Heart left ventricle (tissue), 16 donors: ENCODE results near the gene GBGT1. TPM values are rescaled to one million over a fixed set of nuclear protein-coding genes. Genes with fewer than 3 reads are reported as not detected.
"Not testable (repeated sequence)": the region's sequence is repeated elsewhere in the genome, so short reads cannot be mapped to it uniquely, and the experiment has no call there.

Experiments
- ATAC-seq, 4 donors: fragments of 200-7000 bp; cut with Tn5 transposase; one replicate each; pipeline ENCODE4 v1.9.1; 2020 to 2022; ENCODE audit warnings: moderate library complexity in 4 of 4, mild to moderate bottlenecking in 3 of 4, moderate number of reproducible peaks in 1 of 4
- DNase-seq, 5 donors: peaks; one replicate each; pipeline ENCODE4 v3.0.0-alpha.2; 2020
- H3K27ac ChIP-seq, 12 donors: fragments of 200-600 bp; sonication (generic) in 4 of 12; one replicate each; pipeline versions ENCODE4 v1.5.0 to v1.8.0; 2016 to 2022; ENCODE audit warnings: mild to moderate bottlenecking in 2 of 12
- H3K27me3 ChIP-seq, 9 donors: fragments of 200-600 bp; sonication (generic) in 2 of 9; one replicate each; pipeline versions ENCODE4 v1.5.1 to v1.8.0; 2016 to 2022; ENCODE audit warnings: mild to moderate bottlenecking in 3 of 9
- H3K36me3 ChIP-seq, 9 donors: fragments of 200-600 bp; sonication (generic) in 2 of 9; one replicate each; pipeline versions ENCODE4 v1.5.0 to v1.8.0; 2018 to 2022; ENCODE audit warnings: mild to moderate bottlenecking in 2 of 9
- H3K4me1 ChIP-seq, 12 donors: fragments of 200-600 bp; sonication (generic) in 4 of 12; one replicate each; pipeline versions ENCODE4 v1.5.0 to v1.8.0; 2016 to 2022; ENCODE audit warnings: mild to moderate bottlenecking in 3 of 12
- H3K4me3 ChIP-seq, 12 donors: fragments of 200-600 bp; sonication (generic) in 4 of 12; one replicate each; pipeline versions ENCODE4 v1.5.0 to v1.8.0; 2017 to 2022; ENCODE audit warnings: mild to moderate bottlenecking in 9 of 12, moderate library complexity in 4 of 12
- H3K9me3 ChIP-seq, 12 donors: fragments of 200-600 bp; sonication (generic) in 4 of 12; one replicate each; pipeline versions ENCODE4 v1.5.0 to v1.8.0; 2016 to 2022; ENCODE audit warnings: mild to moderate bottlenecking in 1 of 12
- CTCF ChIP-seq, 12 donors: fragments of 200-600 bp; sonication (generic) in 4 of 12; IDR thresholded peaks; one replicate each; pipeline versions ENCODE4 v1.5.0 to v1.8.0; 2018 to 2022; ENCODE audit warnings: antibody characterized with exemption in 12 of 12, mild to moderate bottlenecking in 5 of 12
- POLR2A ChIP-seq, 2 donors: fragments of 450-650 bp; IDR thresholded peaks; one replicate each; pipeline ENCODE4 v1.6.1; 2017; ENCODE audit warnings: antibody characterized with exemption in 2 of 2, mild to moderate bottlenecking in 2 of 2, moderate library complexity in 2 of 2
- WGBS, 4 donors: extraction: QIAGEN DNeasy Blood & Tissue Kit in 2 of 4; methylation state at CpG; one replicate each; pipeline versions ENCODE4 v1.1.5 to v1.1.7; 2013 to 2018; 5-methylcytosine and 5-hydroxymethylcytosine counted together
- intact Hi-C, 10 donors: fragments of 100-400 bp; cut with DNase I; formaldehyde crosslinking; loops; one replicate each; pipeline versions ENCODE4 v1.11.1 to v1.14.2; 2022
- polyA plus RNA-seq, 2 donors: library from polyadenylated mRNA; stranded (reverse); fragments of 200-250 nt; gene quantifications; one replicate each; pipeline ENCODE4 v1.2.3, GENCODE V29; 2013
- total RNA-seq, 9 donors: library from RNA; depleted of rRNA in 2 of 9; stranded (reverse); fragments of >200 nt in 2 of 9; fragmentation: NEBNext Ultra II Directional in 3 of 9; extraction: Animal tissue kit (Norgen Biotek cat#: 25700) in 3 of 9; gene quantifications; one replicate each; pipeline versions ENCODE4 v1.1.0 to v1.2.4, GENCODE V29; 2016 to 2023
- donor health status: ischemic (EF 13 %, LVEDD 7.1; RV severe dilation, severe dysfunction).
- donor health status: healthy with polysubstance abuse.
- donor health status: DM: no; HTN: yes; CAD: no.
- donor health status: DM: no; HTN: no; CAD: no.
- donor health status: ischemic (EF 25% LVEDD 6.9; RV normal size, moderate dysfunction).
- donor health status: ischemic (EF 25% LVEDD 5.7; RV mildly dilated, moderate dysfunction).
- donor health status: healthy.
- donor health status: DM: yes; HTN: yes; CAD: no.
- donor health status: ischemic (EF 35%, LVEDD 5.7; RV mildly dilated, moderate dysfunction).
- donor health status: nonischemic (EF 11% LVEDD 7.7; RV severe dilation, severe dysfunction).
- donor health status: DM: yes; HTN: yes; CAD: no.
- donor health status: PGD.
- donor health status: ischemic (EF 29% LVEDD 5.4; RV normal size, mild dysfunction).
- donor health status: nonischemic (EF 23%, LVEDD 6.1; RV moderate dilation, normal function).

Gene GBGT1
- total and polyA plus RNA-seq, 11 donors, result 4.6 to 22.5 (median 7.0) TPM

DNA sequence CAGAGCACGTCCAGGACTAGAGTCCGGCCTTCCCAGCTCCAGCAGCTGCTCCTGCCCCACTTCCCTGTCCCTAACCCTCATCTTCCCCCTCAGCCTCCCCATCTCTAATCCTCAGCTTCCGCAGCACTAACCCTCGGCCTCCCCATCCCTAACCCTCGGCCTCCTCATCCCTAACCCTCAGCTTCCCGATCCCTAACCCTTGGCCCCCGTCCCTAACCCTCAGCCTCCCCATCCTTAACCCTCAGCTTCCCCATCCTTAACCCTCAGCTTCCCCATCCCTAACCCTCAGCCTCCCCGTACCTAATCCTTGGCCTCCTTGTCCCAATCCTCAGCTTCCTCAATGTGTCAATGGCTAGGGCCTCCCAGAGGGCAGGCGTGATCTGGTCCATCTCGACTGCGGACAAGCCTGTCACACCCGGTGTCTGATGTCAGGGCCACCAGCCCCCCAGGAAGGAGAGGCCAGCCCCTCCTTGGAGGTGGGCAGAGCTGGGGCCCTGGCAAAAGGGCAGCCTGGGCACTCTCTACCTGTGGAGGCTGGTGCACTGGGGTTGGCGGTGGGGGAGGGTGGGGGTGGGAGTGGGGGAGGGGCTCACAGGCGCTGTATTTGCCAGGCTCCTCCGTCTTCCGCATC is 43.9 kb upstream of the GBGT1 start:
- no peaks in the 10 kb centered on the region for H3K36me3 ChIP-seq
- DNase-seq (no peak), ATAC-seq (no peak)
- H3K27me3 ChIP-seq, result peaks cover 0 to 9% (median 0%) of the 10 kb centered on the region in 9 donors
- intact Hi-C loops, result no loop called here
- WGBS, 4 donors, result 76 to 85% (median 77%) methylated on average over 14 to 16 of the region's 16 CpGs
- no peak overlapping the region for H3K4me3 ChIP-seq
- TF ChIP-seq CTCF (IDR thresholded peaks at IDR 0.05), result no peak
- TF ChIP-seq POLR2A (IDR thresholded peaks at IDR 0.05), result no peak
- no peaks in the 10 kb centered on the region for H3K4me1 ChIP-seq
- H3K9me3 ChIP-seq, result peaks cover 0 to 6% (median 0%) of the 10 kb centered on the region in 12 donors
- H3K27ac ChIP-seq, result no peak overlapping the region

DNA sequence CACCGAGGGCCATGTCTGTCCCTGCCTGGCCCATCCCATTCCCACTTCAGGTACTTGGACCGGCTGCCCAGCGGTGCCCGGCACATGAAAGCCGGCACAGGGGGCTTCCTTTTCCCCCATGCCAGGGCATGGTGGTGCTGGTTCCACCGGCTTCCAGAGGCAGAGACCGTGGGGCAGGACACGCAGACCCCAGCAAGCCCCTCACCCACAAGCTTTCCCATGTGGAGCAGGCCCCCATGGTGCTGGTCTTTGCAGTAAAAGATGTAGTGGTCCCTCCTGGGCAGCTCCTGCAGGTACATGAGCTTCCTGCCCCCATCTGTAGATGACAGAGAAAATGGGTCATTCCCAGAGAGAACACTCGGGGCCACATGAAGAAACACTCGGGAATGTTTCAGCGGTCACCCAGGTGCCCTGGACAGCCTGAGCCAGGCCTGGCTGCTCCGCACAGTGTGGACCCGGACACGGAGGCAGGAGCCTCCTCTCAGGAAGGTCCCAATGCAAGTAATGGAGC is 43.4 kb upstream of the GBGT1 start:
- Histone ChIP-seq H3K9me3 (peaks cover 0 to 6% (median 0%) of the 10 kb centered on the region in 12 donors), H3K27ac (no peak overlapping the region), H3K27me3 (peaks cover 0 to 9% (median 0%) of the 10 kb centered on the region in 9 donors), H3K4me1 (no peaks in the 10 kb centered on the region), H3K4me3 (no peak overlapping the region), H3K36me3 (no peaks in the 10 kb centered on the region)
- intact Hi-C loops, result no loop called here
- TF ChIP-seq CTCF (IDR thresholded peaks at IDR 0.05), result no peak
- TF ChIP-seq POLR2A (IDR thresholded peaks at IDR 0.05), result no peak
- ATAC-seq (no peak), DNase-seq (no peak)
- WGBS, 4 donors, result 81 to 90% (median 86%) methylated on average over 14 of the region's 14 CpGs

- no peak for TF ChIP-seq POLR2A (IDR thresholded peaks at IDR 0.05)
- TF ChIP-seq CTCF (IDR thresholded peaks at IDR 0.05), result no peak
- Histone ChIP-seq H3K27me3 (peaks cover 0 to 9% (median 0%) of the 10 kb centered on the region in 9 donors), H3K27ac (no peak overlapping the region), H3K9me3 (peaks cover 0 to under 1% (median 0%) of the 10 kb centered on the region in 12 donors), H3K4me1 (no peaks in the 10 kb centered on the region), H3K4me3 (no peak overlapping the region), H3K36me3 (no peaks in the 10 kb centered on the region)
- ATAC-seq (no peak), DNase-seq (no peak)
- 76 to 84% (median 80%) methylated on average over 17 to 35 of the region's 35 CpGs for WGBS, 4 donors
- intact Hi-C loops, result no loop called here
Measured at GRCh38 chr9:133205996-133206931, 42.5 kb upstream of the GBGT1 start.

- ATAC-seq, H3K27ac ChIP-seq, intact Hi-C loops, H3K9me3 ChIP-seq, H3K4me3 ChIP-seq, DNase-seq, H3K4me1 ChIP-seq, H3K36me3 ChIP-seq: not testable (repeated sequence)
- peaks cover 0 to 14% (median 0%) of the 10 kb centered on the region in 9 donors for H3K27me3 ChIP-seq
- 65 to 82% (median 73%) methylated on average over 10 to 14 of the region's 14 CpGs for WGBS, 4 donors
Measured at GRCh38 chr9:133205481-133205887, 41.8 kb upstream of the GBGT1 start.
